BE2C (cell line): ENCODE measurements around the gene RCAN1.

ENCODE experiments used
- DNase-seq: peaks from one replicate; pipeline ENCODE4 v3.0.0-alpha.2; 2020
- H3K27me3 ChIP-seq: fragments of 250-450 bp; sonication (Bioruptor Pico); 2 replicates; pipeline ENCODE4 v1.5.1; 2020; ENCODE audit warnings: mild to moderate bottlenecking
- H3K36me3 ChIP-seq: fragments of 250-450 bp; sonication (Bioruptor Pico); 2 replicates; pipeline ENCODE4 v1.5.1; 2020; ENCODE audit warnings: mild to moderate bottlenecking
- H3K4me1 ChIP-seq: fragments of 250-450 bp; sonication (Bioruptor Pico); 2 replicates; pipeline ENCODE4 v1.5.1; 2020
- H3K4me3 ChIP-seq: 2 replicates; pipeline ENCODE4 v1.5.1; 2011; ENCODE audit warnings: low read depth, low read length
- H3K9me3 ChIP-seq: fragments of 250-450 bp; sonication (Bioruptor Pico); 2 replicates; pipeline ENCODE4 v1.5.1; 2020
- CTCF ChIP-seq: IDR thresholded peaks from 2 replicates; pipeline ENCODE4 v1.5.1; 2012; ENCODE audit warnings: mild to moderate bottlenecking, low read depth, low read length

RCAN1 gene

GRCh38 chr21:34545079-34545884 lies 69.6 kb downstream of the RCAN1 start:
- no peak overlapping the region for H3K4me3 ChIP-seq
- TF ChIP-seq CTCF: no peak
- no peaks in the 10 kb centered on the region; the same call in 1 of the 2 replicates for H3K9me3 ChIP-seq
- no peaks in the 10 kb centered on the region for H3K4me1 ChIP-seq
- DNase-seq: no peak
- no peaks in the 10 kb centered on the region for H3K36me3 ChIP-seq
- no peaks in the 10 kb centered on the region for H3K27me3 ChIP-seq

GRCh38 chr21:34544032-34544496 lies 70.8 kb downstream of the RCAN1 start:
- peak; percentile 88 for DNase-seq

DNA sequence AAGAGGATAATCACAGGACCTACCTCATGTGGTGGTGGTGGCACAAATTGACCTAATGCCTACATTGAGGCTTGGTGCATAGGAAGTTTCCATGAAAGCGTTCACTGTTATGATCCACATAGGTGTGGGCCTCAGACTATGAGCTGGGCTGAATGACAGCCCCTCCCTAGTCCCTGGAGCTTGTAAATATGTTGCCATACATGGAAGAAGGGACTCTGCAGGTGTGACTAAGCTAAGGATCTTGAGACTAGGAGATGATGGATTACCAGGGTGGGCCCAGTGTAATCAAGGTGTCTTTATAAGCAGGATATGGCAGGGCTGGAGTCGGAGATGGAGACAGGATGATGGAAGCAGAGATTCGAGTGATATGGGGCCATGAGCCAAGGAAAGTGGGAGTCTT lies 71.9 kb downstream of the RCAN1 start:
- no peaks in the 10 kb centered on the region for H3K36me3 ChIP-seq
- no peak for TF ChIP-seq CTCF
- H3K9me3 ChIP-seq: no peaks in the 10 kb centered on the region; the same call in 1 of the 2 replicates
- DNase-seq: no peak
- no peaks in the 10 kb centered on the region for H3K27me3 ChIP-seq
- no peak overlapping the region for H3K4me3 ChIP-seq
- no peaks in the 10 kb centered on the region for H3K4me1 ChIP-seq

More at GRCh38 chr21:34544032-34544496, 70.8 kb downstream of the RCAN1 start:
- no peaks in the 10 kb centered on the region for H3K36me3 ChIP-seq
- TF ChIP-seq CTCF: peak; percentile 89
- H3K4me1 ChIP-seq: no peaks in the 10 kb centered on the region
- no peaks in the 10 kb centered on the region for H3K27me3 ChIP-seq
- H3K4me3 ChIP-seq: no peak overlapping the region
- no peaks in the 10 kb centered on the region; the same call in 1 of the 2 replicates for H3K9me3 ChIP-seq

- Histone ChIP-seq H3K27me3 (no peaks in the 10 kb centered on the region), H3K9me3 (no peaks in the 10 kb centered on the region; the same call in 1 of the 2 replicates), H3K4me1 (no peaks in the 10 kb centered on the region), H3K4me3 (no peak overlapping the region), H3K36me3 (no peaks in the 10 kb centered on the region)
- no peak for TF ChIP-seq CTCF
- no peak for DNase-seq
Observed at GRCh38 chr21:34540206-34540605, 74.7 kb downstream of the RCAN1 start.

GRCh38 chr21:34537838-34538237 lies 77.1 kb downstream of the RCAN1 start:
- H3K4me1 ChIP-seq: no peaks in the 10 kb centered on the region
- H3K27me3 ChIP-seq: no peaks in the 10 kb centered on the region
- H3K4me3 ChIP-seq: no peak overlapping the region
- TF ChIP-seq CTCF: no peak
- no peaks in the 10 kb centered on the region for H3K36me3 ChIP-seq
- no peak for DNase-seq
- H3K9me3 ChIP-seq: no peaks in the 10 kb centered on the region

GRCh38 chr21:34536820-34537219 lies 78.1 kb downstream of the RCAN1 start:
- no peak overlapping the region for H3K4me3 ChIP-seq
- no peak for DNase-seq
- no peak for TF ChIP-seq CTCF
- no peaks in the 10 kb centered on the region for H3K36me3 ChIP-seq
- H3K9me3 ChIP-seq: no peaks in the 10 kb centered on the region
- H3K27me3 ChIP-seq: no peaks in the 10 kb centered on the region
- no peaks in the 10 kb centered on the region for H3K4me1 ChIP-seq
